DMS114 treated with DMSO at 0.1 percent for 48 hours (cell line): ENCODE data around the gene SOAT1.
"Not testable (repeated sequence)": the region's sequence is repeated elsewhere in the genome, so short reads cannot be mapped to it uniquely, and the experiment has no call there.

Experiments used
- DNase-seq: peaks from one replicate; lab custom pipeline; 2025; ENCODE audit not compliant: unreplicated experiment; lab: John Stamatoyannopoulos, UW

The SOAT1 gene

GRCh38 chr1:179342740-179343404 is 49.3 kb downstream of the SOAT1 start:
- DNase-seq = no peak

DNA sequence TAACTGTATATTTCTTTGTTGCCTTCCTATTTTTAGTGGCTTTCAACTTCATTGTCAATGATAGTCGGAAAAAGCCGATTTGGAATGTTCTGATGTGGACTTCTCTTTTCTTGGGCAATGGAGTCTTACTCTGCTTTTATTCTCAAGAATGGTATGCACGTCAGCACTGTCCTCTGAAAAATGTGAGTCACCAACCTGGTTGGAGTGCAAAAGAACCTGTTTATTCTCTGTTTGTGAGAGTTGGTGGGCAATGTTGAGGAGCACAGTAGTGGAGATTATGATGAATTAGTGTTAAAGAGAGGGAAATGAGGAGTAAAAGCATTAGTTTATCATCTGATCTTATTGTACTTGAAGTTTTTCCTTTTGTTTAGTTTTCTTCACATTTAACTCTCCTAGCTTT is 57.7 kb downstream of the SOAT1 start:
- DNase-seq = no peak

DNA sequence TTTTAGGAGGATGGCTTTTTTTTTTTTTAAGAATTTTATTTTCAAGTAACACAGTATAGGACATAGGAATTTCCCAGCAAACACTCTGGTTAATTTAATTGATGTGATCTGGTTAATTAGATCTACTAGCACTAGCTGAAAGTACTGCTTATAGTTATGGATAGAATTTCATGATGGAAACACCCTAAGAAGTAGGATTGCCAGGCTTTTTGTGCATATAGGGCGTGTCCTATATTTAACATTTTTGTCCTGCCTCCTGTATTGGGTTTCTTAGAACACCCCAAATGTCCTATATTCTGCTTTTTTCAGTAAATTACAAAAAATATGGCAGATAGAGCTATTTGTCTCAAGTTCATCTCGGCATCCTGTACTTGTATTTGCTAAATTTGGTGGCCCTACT is 58.6 kb downstream of the SOAT1 start:
- no peak for DNase-seq

DNA sequence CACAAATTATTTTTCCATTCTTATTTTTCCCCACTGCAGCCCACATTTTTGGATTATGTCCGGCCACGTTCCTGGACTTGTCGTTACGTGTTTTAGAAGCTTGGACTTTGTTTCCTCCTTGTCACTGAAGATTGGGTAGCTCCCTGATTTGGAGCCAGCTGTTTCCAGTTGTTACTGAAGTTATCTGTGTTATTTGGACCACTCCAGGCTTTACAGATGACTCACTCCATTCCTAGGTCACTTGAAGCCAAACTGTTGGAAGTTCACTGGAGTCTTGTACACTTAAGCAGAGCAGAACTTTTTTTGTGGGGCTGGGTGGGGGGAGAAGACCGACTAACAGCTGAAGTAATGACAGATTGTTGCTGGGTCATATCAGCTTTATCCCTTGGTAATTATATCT is 59.9 kb downstream of the SOAT1 start:
- no peak for DNase-seq

DNA sequence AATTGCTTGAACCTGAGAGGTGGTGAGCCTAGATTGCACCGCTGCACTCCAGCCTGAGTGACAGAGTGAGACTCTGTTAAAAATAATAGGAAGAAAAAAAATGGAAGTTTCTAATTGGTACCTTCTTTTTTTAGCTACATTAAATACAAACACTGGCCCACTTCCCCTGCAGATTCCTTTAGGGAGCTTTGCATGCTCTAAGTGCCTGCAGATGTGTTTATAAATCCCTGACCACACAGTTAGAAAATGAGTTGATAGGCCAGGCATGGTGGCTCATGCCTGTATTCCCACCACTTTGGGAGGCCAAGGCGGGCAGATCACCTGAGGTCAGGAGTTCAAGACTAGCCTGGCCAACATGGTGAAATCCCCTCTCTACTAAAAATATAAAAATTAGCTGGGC is 68.0 kb downstream of the SOAT1 start:
- DNase-seq = not testable (repeated sequence)

DNA sequence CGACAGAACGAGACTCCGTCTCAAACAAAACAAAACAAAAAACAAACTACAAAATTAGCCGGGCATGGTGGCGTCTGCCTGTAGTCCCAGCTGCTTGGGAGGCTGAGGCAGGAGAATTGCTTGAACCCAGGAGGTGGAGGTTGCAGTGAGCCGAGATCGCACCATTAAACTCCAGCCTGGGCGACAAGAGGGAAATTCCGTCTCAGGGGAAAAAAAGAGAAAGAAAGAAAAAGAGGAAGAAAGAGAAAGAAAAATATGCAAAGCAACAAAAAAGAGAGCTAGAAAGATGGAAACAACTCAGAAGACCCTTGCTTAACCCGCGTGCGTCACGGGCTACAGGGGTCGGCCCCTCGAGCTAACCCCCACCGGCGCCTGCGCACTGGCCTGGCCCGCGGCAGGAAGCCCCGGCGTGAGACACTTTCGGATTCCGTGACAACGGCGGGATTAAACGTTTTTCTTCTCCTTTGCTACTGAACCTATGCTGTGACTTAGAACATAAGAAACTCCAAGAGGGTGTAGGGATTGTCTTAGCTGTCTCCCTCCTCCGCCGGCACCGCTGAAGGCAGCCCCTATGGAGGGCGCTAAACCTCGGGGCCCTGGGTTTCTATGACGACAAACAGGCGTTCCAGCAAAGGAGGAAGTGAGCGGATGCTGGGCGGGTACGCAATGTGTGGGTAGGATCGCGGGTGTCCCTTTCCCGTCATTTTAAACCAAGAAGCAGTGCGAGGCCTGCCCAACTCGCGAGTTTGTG is 71.9 kb downstream of the SOAT1 start, which contains the start of gene AXDND1:
Gene AXDND1, plus strand, starts transcription at position 630 of the 751 bp plus-strand sequence. CDS start 539 bp downstream, outside the sequence.
- DNase-seq = peak; percentile 91

DNA sequence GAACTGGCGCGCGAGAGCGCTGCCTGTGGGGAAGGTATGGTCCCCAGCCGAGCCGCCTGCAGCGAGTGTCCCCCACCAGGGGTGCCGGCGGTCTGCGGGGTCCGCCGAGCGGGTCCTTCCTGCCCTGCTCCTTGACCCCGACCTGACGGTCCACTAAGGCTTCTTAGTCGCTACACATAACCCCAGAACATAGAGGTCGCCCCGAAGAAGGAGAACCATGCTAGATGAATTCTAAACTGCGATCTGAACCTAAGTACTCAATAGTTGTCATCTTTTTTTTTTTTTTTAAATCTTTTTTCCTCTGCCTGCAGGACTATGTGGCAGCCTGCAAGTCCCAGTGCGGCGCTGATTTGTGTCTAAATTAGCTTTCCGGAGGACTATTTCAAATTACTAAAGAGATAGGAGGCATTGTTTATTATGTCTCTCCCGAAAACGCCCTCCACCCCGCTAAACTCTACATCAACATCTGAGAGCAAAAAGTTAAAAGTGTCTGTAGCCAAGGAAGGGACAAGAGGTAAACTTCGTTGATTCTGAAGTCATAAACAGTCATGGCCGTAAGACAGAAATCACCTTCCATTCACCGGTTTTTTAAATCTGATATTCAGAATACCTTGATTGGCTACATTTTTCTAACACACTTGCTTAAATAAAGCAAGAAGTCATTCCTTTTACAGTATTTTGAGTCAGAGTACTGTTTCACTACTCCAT is 72.7 kb downstream of the SOAT1 start:
- DNase-seq = peak; percentile 43

- DNase-seq = peak; percentile 80
Measured at GRCh38 chr1:179369751-179370341, 76.2 kb downstream of the SOAT1 start.

GRCh38 chr1:179372160-179372559 is 78.6 kb downstream of the SOAT1 start:
- no peak for DNase-seq

- no peak for DNase-seq
Measured at GRCh38 chr1:179376223-179376622, 82.6 kb downstream of the SOAT1 start.

DNA sequence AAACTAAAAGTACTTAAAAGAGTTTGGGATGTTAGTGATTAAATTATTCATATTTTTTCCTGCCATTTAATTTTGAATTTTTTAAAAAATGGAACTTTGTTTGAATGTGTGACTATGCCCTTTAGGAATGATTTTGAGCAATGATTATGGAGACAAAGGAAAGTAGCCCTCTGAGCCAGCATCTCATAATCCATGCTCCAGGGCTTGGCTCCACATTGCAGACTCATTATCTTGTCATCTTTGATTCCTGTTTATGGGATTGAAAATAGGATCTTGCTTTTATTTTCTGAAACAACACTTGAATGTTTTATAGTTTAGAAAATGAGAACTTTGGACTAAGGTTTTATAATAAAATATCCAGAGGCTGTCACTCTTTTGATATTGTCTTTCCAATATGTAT is 86.7 kb downstream of the SOAT1 start:
- DNase-seq = no peak

DNA sequence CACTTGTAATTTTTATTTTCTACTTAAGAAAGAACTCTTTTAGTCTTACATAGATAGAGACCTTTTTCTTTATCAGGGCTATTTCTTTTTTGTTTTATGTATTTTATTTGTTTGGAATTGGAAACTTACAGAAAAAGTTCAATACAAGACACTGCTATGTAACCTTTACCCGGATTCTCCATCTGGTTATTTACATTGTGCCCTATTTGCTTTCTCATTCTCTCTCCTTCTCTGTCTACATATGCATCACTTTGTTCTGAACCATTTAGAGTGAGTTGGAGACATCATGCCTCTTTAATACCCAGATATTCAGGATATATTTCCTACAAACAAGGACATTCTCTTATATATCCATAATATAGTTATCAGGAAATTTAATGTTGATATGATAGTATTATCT is 90.4 kb downstream of the SOAT1 start:
- no peak for DNase-seq

- DNase-seq = no peak
Measured at GRCh38 chr1:179385510-179385909, 91.9 kb downstream of the SOAT1 start.

- DNase-seq = no peak
Measured at GRCh38 chr1:179393721-179394120, 100.1 kb downstream of the SOAT1 start.

DNA sequence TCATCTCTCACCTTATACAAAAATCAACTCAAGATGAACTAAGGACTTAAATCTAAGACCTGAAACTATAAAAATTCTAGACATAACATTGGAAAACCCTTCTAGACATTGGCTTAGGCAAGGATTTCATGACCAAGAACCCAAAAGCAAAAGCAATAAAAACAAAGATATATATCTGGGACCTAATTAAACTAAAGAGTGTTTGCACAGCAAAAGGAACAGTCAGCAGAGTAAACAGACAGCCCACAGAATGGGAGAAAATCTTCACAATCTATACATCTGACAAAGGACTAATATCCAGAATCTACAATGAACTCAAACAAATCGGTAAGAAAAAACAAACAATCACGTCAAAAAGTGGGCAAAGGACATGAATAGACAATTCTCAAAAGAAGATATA is 105.8 kb downstream of the SOAT1 start:
- DNase-seq = not testable (repeated sequence)
